B cell (primary cell): ENCODE results near the gene AVEN. TPM values are rescaled to one million over a fixed set of nuclear protein-coding genes. Genes with fewer than 3 reads are reported as not detected.

ENCODE experiments used
- ATAC-seq: fragments of 200-7000 bp; cut with Tn5 transposase; one replicate; pipeline ENCODE4 v1.10.0; 2021; ENCODE audit warnings: low read depth, mild to moderate bottlenecking, moderate number of reproducible peaks, moderate library complexity
- CTCF ChIA-PET: fragments of 350-600 bp; sonication (Branson Sonifier 250); formaldehyde crosslinking; loops from one replicate; lab custom pipeline; 2021; ENCODE audit warnings: antibody characterized with exemption, inconsistent platforms; lab: Charles Lee
- POLR2A ChIA-PET: fragments of 350-600 bp; sonication (Branson Sonifier 250); formaldehyde crosslinking; loops from one replicate; lab custom pipeline; 2021; ENCODE audit warnings: antibody characterized with exemption; lab: Charles Lee
- DNase-seq: peaks from one replicate; pipeline ENCODE4 v3.0.0; 2013
- H2AFZ ChIP-seq: 2 replicates; pipeline ENCODE4 v1.6.1; 2012; ENCODE audit warnings: mild to moderate bottlenecking, low read depth, low read length; ENCODE audit not compliant: insufficient read depth, poor library complexity, severe bottlenecking
- H3K27ac ChIP-seq, 2 donors: 1 replicate in 1 of 2; 2 replicates in 1 of 2; pipeline ENCODE4 v1.5.1; 2012 to 2013; ENCODE audit warnings: low read length in 2 of 2, mild to moderate bottlenecking in 2 of 2, moderate library complexity in 1 of 2
- H3K27me3 ChIP-seq, 4 experiments: fragments of 200-600 bp in 1 of 4; sonication (generic) in 1 of 4; replicated peaks in 1 of 4; 1 replicate in 2 of 4; 2 replicates in 2 of 4; pipeline versions ENCODE4 v1.6.1 to v1.7.0; 2013 to 2016; ENCODE audit warnings: low read length in 3 of 4, mild to moderate bottlenecking in 2 of 4, mixed read lengths in 1 of 4, moderate library complexity in 1 of 4; ENCODE audit not compliant: insufficient read depth in 4 of 4, control insufficient read depth in 3 of 4; ENCODE audit errors: control extremely low read depth in 1 of 4
- H3K36me3 ChIP-seq, 2 experiments: replicated peaks in 1 of 2; 1 replicate in 1 of 2; 2 replicates in 1 of 2; pipeline versions ENCODE4 v1.6.1 to v1.7.1; 2013; ENCODE audit warnings: low read length in 1 of 2; ENCODE audit not compliant: insufficient read depth in 2 of 2, control insufficient read depth in 1 of 2; ENCODE audit errors: control extremely low read depth in 1 of 2, extremely low read depth in 1 of 2
- H3K4me1 ChIP-seq, 2 donors: fragments of 200-600 bp in 1 of 2; sonication (generic) in 1 of 2; 1 replicate in 1 of 2; 2 replicates in 1 of 2; pipeline versions ENCODE4 v1.5.1 to v1.6.1; 2013 to 2017; ENCODE audit warnings: low read length in 2 of 2; ENCODE audit not compliant: control insufficient read depth in 2 of 2, insufficient read depth in 2 of 2
- H3K4me2 ChIP-seq: replicated peaks from 2 replicates; pipeline ENCODE3; 2012; ENCODE audit warnings: mild to moderate bottlenecking, low read depth, low read length; ENCODE audit not compliant: poor library complexity, severe bottlenecking
- H3K4me3 ChIP-seq, 5 experiments: fragments of 200-600 bp in 1 of 5; sonication (generic) in 1 of 5; 1 replicate in 3 of 5; 2 replicates in 2 of 5; pipeline versions ENCODE4 v1.5.1 to v1.7.0; 2011 to 2016; ENCODE audit warnings: low read length in 4 of 5, mild to moderate bottlenecking in 4 of 5, low read depth in 2 of 5, control low read depth in 1 of 5, moderate library complexity in 1 of 5; ENCODE audit not compliant: insufficient read depth in 1 of 5; ENCODE audit errors: control extremely low read depth in 1 of 5, extremely low read depth in 1 of 5
- H3K79me2 ChIP-seq: fragments of 200-600 bp; sonication (generic); one replicate; pipeline ENCODE4 v1.6.0; 2016; ENCODE audit warnings: low read length; ENCODE audit not compliant: control insufficient read depth, insufficient read depth
- H3K9ac ChIP-seq: fragments of 200-600 bp; sonication (generic); 2 replicates; pipeline ENCODE4 v1.6.1; 2017; ENCODE audit warnings: mild to moderate bottlenecking, low read length, moderate library complexity
- H3K9me3 ChIP-seq, 3 donors: one replicate each; pipeline versions ENCODE4 v1.6.1 to v1.7.1; 2013; ENCODE audit warnings: low read length in 2 of 3; ENCODE audit not compliant: control insufficient read depth in 2 of 3, insufficient read depth in 1 of 3; ENCODE audit errors: control extremely low read depth in 1 of 3
- H4K20me1 ChIP-seq: 2 replicates; pipeline ENCODE4 v1.6.0; 2012; ENCODE audit warnings: mild to moderate bottlenecking, low read length; ENCODE audit not compliant: insufficient read depth, control insufficient read depth, poor library complexity, severe bottlenecking
- H3K27ac Mint-ChIP-seq: one replicate; pipeline ENCODE4 v1.8.0; 2021; ENCODE audit warnings: mixed read lengths
- H3K27me3 Mint-ChIP-seq: one replicate; pipeline ENCODE4 v1.8.0; 2021; ENCODE audit warnings: mixed read lengths
- H3K4me1 Mint-ChIP-seq: one replicate; pipeline ENCODE4 v1.8.0; 2021; ENCODE audit warnings: mixed read lengths
- H3K4me3 Mint-ChIP-seq: one replicate; pipeline ENCODE4 v1.8.0; 2021; ENCODE audit warnings: mixed read lengths
- H3K9me3 Mint-ChIP-seq: one replicate; pipeline ENCODE4 v1.8.0; 2022; ENCODE audit warnings: mixed read lengths; ENCODE audit not compliant: insufficient read depth
- CTCF ChIP-seq: fragments of 200-600 bp; IDR thresholded peaks from one replicate; pipeline ENCODE4 v1.8.0; 2022; ENCODE audit warnings: antibody characterized with exemption, mild to moderate bottlenecking
- EZH2 ChIP-seq: IDR thresholded peaks from 2 replicates; pipeline ENCODE4 v1.6.1; 2012; ENCODE audit warnings: borderline replicate concordance, low read depth, mild to moderate bottlenecking, moderate library complexity, low read length; ENCODE audit not compliant: insufficient read depth, poor library complexity, severe bottlenecking
- WGBS: methylation state at CpG from one replicate; pipeline ENCODE4 v1.1.5; 2013; ENCODE audit warnings: missing lambda C conversion rate; ENCODE audit not compliant: insufficient coverage; 5-methylcytosine and 5-hydroxymethylcytosine counted together
- intact Hi-C: fragments of 100-400 bp; cut with micrococcal nuclease; formaldehyde crosslinking; loops from one replicate; pipeline ENCODE4 v1.10.0; 2022
- polyA plus RNA-seq: library from polyadenylated mRNA; depleted of rRNA; stranded (reverse); fragments of >200 nt; gene quantifications from 2 replicates; pipeline ENCODE4 v1.2.3, GENCODE V29; 2012
- total RNA-seq, 2 donors: library from RNA; stranded (reverse); fragments of 120-200 nt in 1 of 2; gene quantifications; 1 replicate in 1 of 2; 2 replicates in 1 of 2; pipeline versions ENCODE4 v1.2.3 to v1.2.4, GENCODE V29; 2013 to 2022

Gene AVEN
- total and polyA plus RNA-seq, 2 donors (not counting 1 experiment from before 2014, with no cell fraction given): 1.8 to 8.2 TPM

GRCh38 chr15:34047893-34048775, 9.1 kb upstream of the AVEN start:
- ChIA-PET CTCF (no interaction called here), POLR2A (no interaction called here)
- Histone ChIP-seq H3K4me2 (no peak overlapping the region), H3K4me1 (no peaks in the 10 kb centered on the region), H4K20me1 (no peaks in the 10 kb centered on the region), H3K27ac (no peak overlapping the region), H3K79me2 (no peaks in the 10 kb centered on the region), H2AFZ (no peak overlapping the region), H3K9me3 (peaks cover 0 to 20% (median 14%) of the 10 kb centered on the region in 3 donors), H3K9ac (no peak overlapping the region), H3K4me3 (no peak overlapping the region), H3K27me3 (no peaks in the 10 kb centered on the region), H3K36me3 (no peaks in the 10 kb centered on the region)
- H3K27ac Mint-ChIP-seq: no peak overlapping the region
- no peak for ATAC-seq
- DNase-seq: no peak
- intact Hi-C loops: no loop called here
- no peak for TF ChIP-seq EZH2
- no peak for TF ChIP-seq CTCF
- H3K4me3 Mint-ChIP-seq: no peak overlapping the region
- H3K9me3 Mint-ChIP-seq: peaks cover 9% of the 10 kb centered on the region
- no peaks in the 10 kb centered on the region for H3K27me3 Mint-ChIP-seq
- WGBS: 85% methylated on average over 9 of the region's 10 CpGs
- H3K4me1 Mint-ChIP-seq: no peaks in the 10 kb centered on the region

- Histone ChIP-seq H3K9ac (no peak overlapping the region), H4K20me1 (no peaks in the 10 kb centered on the region), H3K4me3 (no peak overlapping the region), H3K27me3 (no peaks in the 10 kb centered on the region), H3K36me3 (no peaks in the 10 kb centered on the region), H3K9me3 (peaks cover 0 to 20% (median 14%) of the 10 kb centered on the region in 3 donors), H3K27ac (no peak overlapping the region), H2AFZ (no peak overlapping the region), H3K4me2 (no peak overlapping the region), H3K4me1 (no peaks in the 10 kb centered on the region), H3K79me2 (no peaks in the 10 kb centered on the region)
- Mint-ChIP-seq H3K4me1 (no peaks in the 10 kb centered on the region), H3K4me3 (no peak overlapping the region), H3K27ac (no peak overlapping the region), H3K27me3 (no peaks in the 10 kb centered on the region), H3K9me3 (peaks cover 9% of the 10 kb centered on the region)
- DNase-seq (no peak), ATAC-seq (no peak)
- no peak for TF ChIP-seq CTCF
- no peak for TF ChIP-seq EZH2
- 96% methylated on average over 9 of the region's 16 CpGs for WGBS
- ChIA-PET POLR2A (no interaction called here), CTCF (no interaction called here)
- intact Hi-C loops: no loop called here
Observed at GRCh38 chr15:34046471-34047145, 7.6 kb upstream of the AVEN start.
